HepG2 (cell line): ENCODE measurements around the gene VAMP2. TPM values are rescaled to one million over a fixed set of nuclear protein-coding genes. Genes with fewer than 3 reads are reported as not detected.

ENCODE experiments used
- CHCHD3 ChIP-seq: sonication (generic); formaldehyde crosslinking; IDR thresholded peaks from 2 replicates; pipeline ENCODE4 v1.8.0; 2022; ENCODE audit warnings: mild to moderate bottlenecking, missing genetic modification reagents, moderate library complexity
- CSRNP1 ChIP-seq: sonication (generic); formaldehyde crosslinking; IDR thresholded peaks from 2 replicates; pipeline ENCODE4 v1.8.1; 2023; ENCODE audit warnings: mild to moderate bottlenecking, missing genetic modification reagents
- CTCF ChIP-seq: sonication (generic); formaldehyde crosslinking; IDR thresholded peaks from 2 replicates; pipeline ENCODE4 v1.5.0; 2020; ENCODE audit warnings: mild to moderate bottlenecking, missing genetic modification reagents, moderate library complexity
- IRF2 ChIP-seq: IDR thresholded peaks from 2 replicates; pipeline ENCODE4 v1.6.1; 2018; ENCODE audit warnings: missing genetic modification reagents, missing compliant biosample characterization
- KDM5A ChIP-seq: fragments of 200-600 bp; sonication (generic); IDR thresholded peaks from 2 replicates; pipeline ENCODE4 v1.7.0; 2018; ENCODE audit warnings: antibody characterized with exemption, mild to moderate bottlenecking, low read length, borderline replicate concordance
- MAFK ChIP-seq, 2 experiments: IDR thresholded peaks in 1 of 2; conservative IDR thresholded peaks in 1 of 2; 2 replicates each; pipeline ENCODE4 v1.6.1; 2011; ENCODE audit warnings: improper control_type of control experiment in 2 of 2, low read length in 2 of 2
- PHF20 ChIP-seq: sonication (generic); formaldehyde crosslinking; IDR thresholded peaks from 2 replicates; pipeline ENCODE4 v1.5.0; 2020; ENCODE audit warnings: mild to moderate bottlenecking, missing genetic modification reagents
- RFXANK ChIP-seq: IDR thresholded peaks from 2 replicates; pipeline ENCODE4 v1.6.1; 2016
- STAT6 ChIP-seq: sonication (generic); formaldehyde crosslinking; IDR thresholded peaks from 2 replicates; pipeline ENCODE4 v1.4.0; 2020; ENCODE audit warnings: missing genetic modification reagents, mild to moderate bottlenecking, borderline replicate concordance
- ZNF318 ChIP-seq: sonication (generic); formaldehyde crosslinking; IDR thresholded peaks from 2 replicates; pipeline ENCODE4 v1.4.0; 2020; ENCODE audit warnings: mild to moderate bottlenecking, missing genetic modification reagents
- ZNF430 ChIP-seq: sonication (generic); formaldehyde crosslinking; IDR thresholded peaks from 2 replicates; pipeline ENCODE4 v1.9.0; 2021; ENCODE audit warnings: mild to moderate bottlenecking, missing genetic modification reagents
- ZNF562 ChIP-seq: sonication (generic); formaldehyde crosslinking; IDR thresholded peaks from 2 replicates; pipeline ENCODE4 v1.8.0; 2022; ENCODE audit warnings: missing genetic modification reagents, borderline replicate concordance
- polyA plus RNA-seq, 8 experiments: library from polyadenylated mRNA; depleted of rRNA in 3 of 8; stranded (reverse) in 7 of 8; unstranded in 1 of 8; fragments of >200 nt; fragmentation: Illumina TruSeq in 4 of 8; extraction: Trizol in 4 of 8; gene quantifications; 2 replicates each; pipeline versions ENCODE4 v1.2.1 to v1.2.3, GENCODE V29; 2011 to 2016; ENCODE audit warnings: low read depth in 4 of 8, missing spikeins in 1 of 8, mixed read lengths in 1 of 8; ENCODE audit not compliant: insufficient read depth in 1 of 8
- total RNA-seq, 5 experiments: library from RNA; depleted of rRNA; stranded (reverse); fragments of >200 nt; fragmentation: Illumina TruSeq; extraction: Trizol; gene quantifications; 2 replicates each; pipeline ENCODE4 v1.2.3, GENCODE V29; 2016; ENCODE audit warnings: low read depth in 1 of 5

The VAMP2 gene
- total and polyA plus RNA-seq, 2 of the 13 experiments (the other 11 are each of a cell fraction or from before 2014, with no cell fraction given), result 3.9 to 17.2 TPM

- TF ChIP-seq ZNF430 (no peak), PHF20 (0 out of 2 replicates have a peak, but pooled peaks have one; percentile 44), KDM5A (no peak; the same call in 1 of the 2 replicates), ZNF562 (CRISPR knock-in tag) (no peak), CTCF (CRISPR knock-in tag) (peak; percentile 12; the same call in 1 of the 2 replicates), ZNF318 (no peak), MAFK (conservative IDR thresholded peaks at IDR 0.05 in 1 of 2, IDR thresholded peaks at IDR 0.05 in 1 of 2; ENCODE audit: low read length in 2 of 2) (no peak), CSRNP1 (CRISPR knock-in tag) (no peak), IRF2 (CRISPR knock-in tag) (no peak), RFXANK (no peak), STAT6 (CRISPR knock-in tag) (no peak; the same call in 1 of the 2 replicates), CHCHD3 (CRISPR knock-in tag) (no peak)
These were observed 13.6 kb upstream of the VAMP2 start, which contains the start of gene TMEM107 (continued) for GRCh38 chr17:8176197-8176940.
